NCI-H2029 treated with DMSO at 0.1 percent for 48 hours (cell line): ENCODE measurements around the gene IRF7.

Experiments used
- DNase-seq: peaks from one replicate; lab custom pipeline; 2025; lab: John Stamatoyannopoulos, UW

The IRF7 gene

DNA sequence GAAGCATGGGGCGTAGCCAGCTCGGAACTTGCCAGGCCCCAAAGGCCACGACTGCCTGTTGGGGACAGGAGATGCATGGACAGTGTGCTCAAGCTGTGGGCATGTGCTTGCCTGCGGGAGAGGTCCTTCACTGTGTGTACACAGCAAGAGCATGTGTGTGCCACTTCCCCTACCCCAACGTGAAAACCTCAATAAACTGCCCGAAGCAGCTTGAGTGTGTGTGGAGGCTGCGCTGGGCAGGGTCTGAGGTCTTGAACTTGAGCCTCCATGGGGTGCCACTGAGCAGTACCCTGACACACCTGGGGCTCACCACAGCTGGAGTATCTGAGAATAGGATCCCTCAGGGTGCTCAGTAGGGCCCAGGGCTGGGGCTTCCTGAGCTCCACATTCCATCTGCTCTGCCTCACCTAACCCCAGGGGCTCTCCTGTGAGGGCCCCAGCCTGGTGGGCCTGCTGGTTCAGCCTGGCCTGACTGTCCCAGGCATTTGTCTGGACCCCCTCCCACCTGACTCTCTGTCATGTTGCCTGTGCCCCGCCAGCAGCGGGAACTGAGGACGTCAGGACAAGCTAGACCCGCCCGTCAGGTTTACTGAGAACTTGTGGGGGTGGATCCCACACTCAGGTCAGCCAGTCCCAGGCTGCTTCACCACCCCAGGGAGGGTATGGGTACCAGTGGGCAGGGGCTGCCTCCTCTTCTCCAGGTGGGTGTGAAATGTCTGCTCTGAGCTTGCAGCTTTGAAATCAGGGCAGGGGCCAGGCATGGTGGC, 51.8 kb downstream of the IRF7 start:
- DNase-seq, result no peak

DNA sequence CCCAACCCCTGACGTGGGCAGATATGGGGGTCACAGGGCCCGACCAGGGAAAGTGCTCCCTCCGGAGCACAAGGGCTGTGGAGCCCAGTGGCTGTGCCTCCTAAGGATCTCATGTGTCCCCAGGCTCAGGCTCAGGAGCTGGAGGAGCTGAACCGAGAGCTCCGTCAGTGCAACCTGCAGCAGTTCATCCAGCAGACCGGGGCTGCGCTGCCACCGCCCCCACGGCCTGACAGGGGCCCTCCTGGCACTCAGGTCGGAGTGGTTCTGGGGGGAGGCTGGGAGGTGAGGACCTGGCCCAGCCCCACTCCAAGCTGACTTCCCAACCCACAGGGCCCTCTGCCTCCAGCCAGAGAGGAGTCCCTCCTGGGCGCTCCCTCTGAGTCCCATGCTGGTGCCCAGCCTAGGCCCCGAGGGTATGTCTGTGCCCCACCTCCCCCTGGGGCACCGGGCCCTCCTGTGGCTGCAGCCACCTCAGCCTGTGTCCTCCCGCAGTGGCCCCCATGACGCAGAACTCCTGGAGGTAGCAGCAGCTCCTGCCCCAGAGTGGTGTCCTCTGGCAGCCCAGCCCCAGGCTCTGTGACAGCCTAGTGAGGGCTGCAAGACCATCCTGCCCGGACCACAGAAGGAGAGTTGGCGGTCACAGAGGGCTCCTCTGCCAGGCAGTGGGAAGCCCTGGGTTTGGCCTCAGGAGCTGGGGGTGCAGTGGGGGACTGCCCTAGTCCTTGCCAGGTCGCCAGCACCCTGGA, 52.5 kb downstream of the IRF7 start:
- DNase-seq, result no peak
